CD4-positive, alpha-beta T cell treated with Interleukin-17A for 4 hours (primary cell): ENCODE data around the gene ZCCHC7.
"Not testable (repeated sequence)": the region's sequence is repeated elsewhere in the genome, so short reads cannot be mapped to it uniquely, and the experiment has no call there.

ENCODE experiments used
- DNase-seq: peaks from one replicate; pipeline ENCODE4 v3.0.0-alpha.2; 2020; ENCODE audit warnings: mixed read lengths

Gene ZCCHC7

DNA sequence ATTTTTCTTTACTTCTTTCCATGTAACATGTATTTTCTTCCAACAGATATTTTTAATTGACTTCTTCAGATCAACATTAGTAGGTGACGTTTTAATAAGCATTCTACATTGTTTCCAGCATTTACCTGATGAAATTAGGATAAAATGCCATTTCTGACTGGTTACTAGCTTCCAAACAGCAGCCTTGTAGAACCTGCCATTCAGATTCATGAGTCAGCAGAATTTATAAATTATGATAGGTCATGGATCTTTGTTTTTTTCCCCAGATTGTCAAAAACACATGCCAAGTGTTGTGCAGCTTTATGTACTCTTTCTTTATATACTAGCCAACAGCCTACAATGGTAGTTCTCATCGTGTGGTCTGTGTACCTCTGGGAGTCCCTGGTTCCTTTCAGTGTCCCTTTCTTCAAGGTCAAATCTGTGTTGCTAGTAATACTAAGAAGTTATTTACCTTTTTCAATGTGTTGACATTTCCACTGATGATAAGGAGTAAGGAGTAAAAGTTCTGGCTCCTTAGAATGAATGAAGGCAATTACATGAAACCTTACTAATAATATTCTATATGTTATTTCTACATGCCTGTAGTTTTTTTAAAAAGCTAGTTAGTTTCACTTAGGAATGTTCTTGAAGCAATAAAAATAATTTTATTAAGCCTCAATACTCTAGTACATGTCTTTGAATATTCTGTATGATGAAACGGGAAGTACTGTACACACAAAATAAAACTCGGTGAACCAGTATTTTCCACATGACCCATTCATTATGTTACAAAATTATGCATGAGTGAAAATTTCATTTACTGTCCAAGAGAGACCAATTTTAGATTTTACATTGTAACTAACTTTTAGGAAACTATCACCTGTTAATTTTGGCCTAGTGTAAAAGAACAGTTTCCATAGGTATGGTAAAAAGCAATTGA is 135.8 kb downstream of the ZCCHC7 start:
- DNase-seq, result no peak

GRCh38 chr9:37259951-37260350 is 139.6 kb downstream of the ZCCHC7 start:
- DNase-seq, result no peak

DNA sequence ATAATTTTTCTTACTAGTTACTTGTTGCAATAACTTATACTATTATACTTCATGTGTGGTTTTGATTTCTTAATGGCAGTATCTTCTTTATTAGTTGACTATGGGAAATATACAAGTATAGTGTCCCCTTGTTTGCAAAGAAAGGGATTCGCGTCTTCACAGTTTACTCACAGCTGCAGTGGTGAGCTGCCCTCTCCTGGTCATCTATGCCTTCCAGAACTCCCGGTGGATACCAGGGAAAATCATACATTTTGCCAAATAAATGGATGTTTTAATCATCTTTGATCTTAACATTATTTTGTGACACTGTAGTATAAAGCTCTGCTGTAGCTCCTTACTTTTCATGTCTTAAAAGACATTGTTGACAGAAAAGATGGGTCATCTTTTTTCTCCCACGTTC is 142.0 kb downstream of the ZCCHC7 start:
- DNase-seq, result no peak

- DNase-seq, result no peak
Observed at GRCh38 chr9:37264539-37264938, 144.2 kb downstream of the ZCCHC7 start.

- no peak for DNase-seq
Observed at GRCh38 chr9:37266630-37267029, 146.3 kb downstream of the ZCCHC7 start.

- DNase-seq, result no peak
Observed at GRCh38 chr9:37269221-37269620, 148.8 kb downstream of the ZCCHC7 start.

- no peak for DNase-seq
Observed at GRCh38 chr9:37271679-37272078, 151.3 kb downstream of the ZCCHC7 start.

GRCh38 chr9:37273595-37273994 is 153.2 kb downstream of the ZCCHC7 start:
- no peak for DNase-seq

GRCh38 chr9:37281541-37281940 is 161.2 kb downstream of the ZCCHC7 start:
- DNase-seq, result no peak

DNA sequence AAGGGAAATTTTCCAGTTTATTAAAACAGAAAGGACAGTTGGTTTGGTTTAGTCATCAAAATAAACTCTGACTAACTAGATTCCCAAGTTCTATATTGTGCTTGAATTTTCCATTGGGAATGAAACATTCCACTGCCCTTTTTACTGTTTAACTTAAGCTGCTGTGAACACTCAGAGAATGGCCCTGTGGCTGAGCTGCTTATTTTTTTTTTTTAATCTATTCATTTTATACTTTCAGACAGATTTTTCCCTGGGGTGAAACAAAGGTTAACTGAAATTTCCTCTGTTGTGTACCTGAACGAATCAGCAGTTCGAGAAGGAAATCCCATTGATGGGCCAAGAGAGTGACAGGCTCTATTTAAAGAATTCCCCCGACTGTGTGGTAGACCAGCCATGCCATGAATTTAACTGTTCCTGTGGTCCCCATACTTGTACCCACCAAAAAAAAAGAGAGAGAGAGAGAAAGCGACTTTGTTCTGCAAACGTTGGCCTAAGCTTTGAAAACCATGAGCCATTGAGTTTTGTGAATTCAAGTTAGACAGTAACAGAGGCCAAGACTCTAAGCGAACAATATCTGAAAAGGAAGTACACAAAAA is 163.5 kb downstream of the ZCCHC7 start:
- DNase-seq, result no peak

DNA sequence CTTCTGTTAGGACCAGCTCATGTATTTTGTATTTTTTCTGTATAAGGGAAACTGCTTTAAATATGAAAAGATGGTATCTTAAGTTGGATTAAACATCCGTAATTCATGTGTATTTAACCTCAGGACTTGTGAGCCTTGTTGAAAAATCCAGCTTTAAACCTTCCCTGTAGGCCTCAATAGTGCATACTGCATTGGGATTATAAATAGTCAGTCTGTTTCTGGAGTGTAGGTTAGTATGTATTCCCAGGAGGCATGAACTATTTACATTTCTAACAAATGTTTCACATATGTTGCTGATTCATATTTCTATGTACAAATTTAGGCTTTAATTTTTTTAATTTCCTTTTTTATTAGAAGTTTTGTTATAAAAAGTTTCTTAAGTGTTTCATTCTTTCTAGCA is 164.3 kb downstream of the ZCCHC7 start:
- no peak for DNase-seq

DNA sequence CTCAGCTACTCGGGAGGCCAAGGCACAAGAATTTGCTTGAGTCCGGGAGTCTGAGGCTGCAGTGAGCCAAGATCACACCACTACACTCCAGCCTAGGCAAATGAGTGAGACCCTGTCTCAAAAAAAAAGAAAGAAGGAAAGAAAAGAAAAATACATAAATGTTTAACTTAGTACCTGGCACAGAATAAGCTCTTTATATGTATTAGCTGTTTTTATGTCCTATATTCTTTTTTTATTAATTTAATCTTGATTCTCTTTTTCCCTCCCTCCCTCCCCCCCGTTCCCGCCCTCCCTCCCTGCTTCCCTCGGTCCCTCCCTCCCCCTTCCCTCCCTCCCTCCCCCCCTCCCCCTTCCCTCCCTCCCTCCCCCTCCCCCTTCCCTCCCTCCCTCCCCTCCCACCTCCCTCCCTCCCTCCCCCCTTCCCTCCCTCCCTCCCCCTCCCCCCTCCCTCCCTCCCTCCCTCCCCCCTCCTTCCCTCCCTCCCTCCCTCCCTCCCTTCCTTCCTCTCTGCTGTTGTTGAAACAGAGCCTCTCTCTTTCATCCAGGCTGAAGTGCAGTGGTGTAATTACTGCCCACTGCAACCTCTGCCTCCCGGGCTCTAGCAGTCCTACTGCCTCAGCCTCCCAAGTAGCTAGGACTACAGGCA is 166.3 kb downstream of the ZCCHC7 start:
- DNase-seq, result no peak

GRCh38 chr9:37287317-37287716 is 166.9 kb downstream of the ZCCHC7 start:
- no peak for DNase-seq

GRCh38 chr9:37289631-37290030 is 169.3 kb downstream of the ZCCHC7 start:
- DNase-seq, result no peak

DNA sequence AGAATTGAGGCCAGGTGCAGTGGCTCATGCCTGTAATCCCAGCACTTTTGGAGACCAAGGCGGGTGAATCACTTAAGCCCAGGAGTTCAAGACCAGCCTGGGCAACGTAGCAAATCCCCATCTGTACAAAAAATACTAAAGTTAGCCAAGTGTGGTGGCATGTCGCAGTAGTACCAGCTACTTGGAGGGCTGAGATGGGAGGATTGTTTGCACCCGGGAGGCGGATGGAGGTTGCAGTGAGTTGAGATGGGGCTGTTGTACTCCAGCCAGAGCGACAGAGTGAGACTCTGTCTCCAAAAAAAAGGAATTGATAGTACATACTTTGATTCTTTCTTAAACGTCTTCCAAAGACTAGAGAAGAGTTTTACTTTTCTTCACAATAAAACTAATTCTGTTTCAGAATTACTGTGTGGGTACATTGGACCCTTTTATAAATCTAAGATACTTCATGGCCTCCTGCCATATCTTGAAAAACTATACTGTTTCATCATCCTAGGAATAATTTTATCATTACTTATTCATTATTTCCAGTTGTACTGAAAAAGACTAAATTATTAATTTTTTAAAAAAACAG is 170.1 kb downstream of the ZCCHC7 start:
- DNase-seq, result no peak

GRCh38 chr9:37290940-37291485 is 170.6 kb downstream of the ZCCHC7 start:
- no peak for DNase-seq

DNA sequence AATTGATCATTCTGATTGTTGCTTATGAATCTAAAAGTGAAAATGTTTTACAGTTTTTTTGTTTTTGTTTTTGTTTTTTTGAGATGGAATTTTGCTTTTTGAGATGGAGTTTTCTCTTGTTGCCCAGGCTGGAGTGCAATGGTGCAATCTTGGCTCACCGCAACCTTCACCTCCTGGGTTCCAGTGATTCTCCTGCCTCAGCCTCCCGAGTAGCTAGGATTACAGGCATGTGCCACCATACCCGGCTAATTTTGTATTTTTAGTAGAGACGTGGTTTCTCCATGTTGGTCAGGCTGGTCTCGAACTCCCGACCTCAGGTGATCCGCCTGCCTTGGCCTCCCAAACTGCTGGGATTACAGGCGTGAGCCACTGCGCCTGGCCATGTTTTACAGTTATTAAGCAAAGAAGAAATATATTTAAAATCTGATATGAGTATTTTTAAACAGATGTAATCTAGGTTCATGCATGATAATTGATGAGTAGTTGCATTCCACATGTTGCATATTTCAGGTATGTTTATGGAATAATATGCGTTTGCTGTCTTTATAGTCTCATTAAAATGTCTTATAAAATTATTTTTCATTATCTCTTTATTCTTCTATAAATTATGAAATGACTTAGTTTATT is 171.4 kb downstream of the ZCCHC7 start:
- DNase-seq, result not testable (repeated sequence)

GRCh38 chr9:37292896-37293295 is 172.5 kb downstream of the ZCCHC7 start:
- DNase-seq, result no peak

DNA sequence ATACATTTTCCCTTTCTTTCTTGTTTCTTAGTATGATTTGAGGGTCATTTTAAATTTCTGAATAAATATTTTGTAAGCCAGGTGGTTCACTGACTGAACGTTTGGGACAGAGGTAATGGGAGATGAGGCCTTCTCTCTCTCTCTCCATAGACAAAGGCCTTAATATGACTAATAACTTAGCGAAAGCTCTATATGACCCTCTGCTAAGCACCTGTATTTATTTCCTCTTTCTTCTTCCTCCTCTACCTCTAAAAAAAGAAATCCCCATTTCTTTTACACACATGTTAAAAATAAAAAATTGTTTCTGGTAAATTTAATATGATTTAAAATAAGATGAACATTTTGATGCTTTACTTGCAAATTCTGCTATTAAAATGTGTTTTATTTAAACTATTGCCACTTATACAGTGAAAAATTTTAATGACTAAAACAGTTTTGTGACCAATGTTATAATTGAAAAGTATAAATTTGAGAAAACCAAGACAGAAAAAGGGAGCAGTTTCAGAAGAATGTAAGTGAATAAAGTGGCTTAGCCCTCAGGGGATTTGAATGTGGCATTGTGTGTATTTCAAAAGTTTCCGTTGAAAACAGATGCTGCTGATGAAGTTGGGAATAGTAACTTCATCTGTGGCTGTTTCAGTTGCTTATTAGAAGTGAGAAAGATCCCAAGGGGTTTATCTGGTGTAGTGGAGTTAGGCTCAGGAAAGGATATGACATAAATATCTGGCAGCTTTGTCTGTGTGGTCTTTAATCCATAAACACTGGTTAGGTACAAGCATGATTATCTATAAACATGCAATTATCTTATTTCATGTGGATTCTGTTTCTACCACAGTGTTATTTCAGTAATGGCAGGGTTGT is 173.5 kb downstream of the ZCCHC7 start:
- no peak for DNase-seq

GRCh38 chr9:37295178-37295577 is 174.8 kb downstream of the ZCCHC7 start:
- no peak for DNase-seq

GRCh38 chr9:37295796-37296195 is 175.4 kb downstream of the ZCCHC7 start:
- DNase-seq, result no peak

DNA sequence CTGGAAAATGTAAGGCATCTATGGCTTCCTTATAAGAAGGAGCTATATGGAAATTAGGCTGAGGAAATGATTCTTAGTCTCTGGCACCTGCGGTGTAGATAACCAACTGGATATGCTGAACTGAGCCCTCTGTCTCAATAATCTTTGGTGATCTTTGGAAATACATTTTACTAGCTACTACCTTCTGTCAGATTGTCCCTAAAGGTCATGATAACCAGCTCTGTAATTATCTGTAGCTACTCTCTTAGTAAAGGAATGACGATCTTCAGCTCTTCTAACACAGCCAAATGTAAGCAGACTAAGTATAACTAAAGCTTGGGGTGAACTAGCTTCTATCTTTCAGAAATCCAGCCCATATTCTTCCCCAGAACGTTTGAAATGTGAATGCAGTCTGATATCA is 177.2 kb downstream of the ZCCHC7 start:
- no peak for DNase-seq
